Measurements from ENCODE around the gene COL19A1. TPM values are rescaled to one million over a fixed set of nuclear protein-coding genes. Genes with fewer than 3 reads are reported as not detected.

Gene COL19A1
- total RNA-seq, 3 donors from 2014 or later: 0.15 to 0.66 TPM; not detected in 1

DNA sequence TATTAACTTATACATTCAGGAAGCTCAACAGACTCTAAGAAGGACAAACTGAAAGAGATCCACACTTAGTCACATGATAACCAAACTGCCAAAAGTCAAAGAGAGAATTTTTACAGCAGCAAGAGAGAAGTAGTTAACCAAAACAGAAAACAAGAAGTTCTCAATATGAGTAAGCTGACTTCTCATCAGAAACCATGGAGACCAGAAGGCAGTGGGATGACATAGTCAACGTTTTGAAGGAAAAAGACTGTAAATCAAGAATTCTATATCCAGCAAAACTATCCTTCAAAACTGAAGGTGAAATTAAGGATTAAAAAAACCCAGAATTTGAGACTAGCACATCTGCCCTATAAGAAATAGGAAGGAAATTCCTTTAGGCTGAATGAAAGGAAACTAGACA lies 60.4 kb downstream of the COL19A1 start:
- no peaks in the 10 kb centered on the region for H3K36me3 ChIP-seq
- no peak overlapping the region for H3K27ac ChIP-seq
- TF ChIP-seq POLR2AphosphoS5 (IDR thresholded peaks at IDR 0.05): no peak
- no peaks in the 10 kb centered on the region for H3K27me3 ChIP-seq
- DNase-seq (ENCODE audit: low spot score in 2 of 2): no peak
- peaks cover 0 to 8% of the 10 kb centered on the region in 2 donors for H3K9me3 ChIP-seq
- intact Hi-C loops (cut with DNase I; ENCODE audit: low total_unique reads): no loop called here
- H3K4me3 ChIP-seq: no peak overlapping the region
- H3K4me1 ChIP-seq: no peaks in the 10 kb centered on the region

GRCh38 chr6:69933239-69933638 lies 66.9 kb downstream of the COL19A1 start:
- no peak for DNase-seq (ENCODE audit: low spot score in 2 of 2)
- Histone ChIP-seq H3K27ac (no peak overlapping the region), H3K4me1 (no peaks in the 10 kb centered on the region), H3K27me3 (no peaks in the 10 kb centered on the region), H3K36me3 (no peaks in the 10 kb centered on the region), H3K4me3 (no peak overlapping the region), H3K9me3 (no peaks in the 10 kb centered on the region)
- intact Hi-C loops (cut with DNase I; ENCODE audit: low total_unique reads): no loop called here
- TF ChIP-seq, protein P1, sequence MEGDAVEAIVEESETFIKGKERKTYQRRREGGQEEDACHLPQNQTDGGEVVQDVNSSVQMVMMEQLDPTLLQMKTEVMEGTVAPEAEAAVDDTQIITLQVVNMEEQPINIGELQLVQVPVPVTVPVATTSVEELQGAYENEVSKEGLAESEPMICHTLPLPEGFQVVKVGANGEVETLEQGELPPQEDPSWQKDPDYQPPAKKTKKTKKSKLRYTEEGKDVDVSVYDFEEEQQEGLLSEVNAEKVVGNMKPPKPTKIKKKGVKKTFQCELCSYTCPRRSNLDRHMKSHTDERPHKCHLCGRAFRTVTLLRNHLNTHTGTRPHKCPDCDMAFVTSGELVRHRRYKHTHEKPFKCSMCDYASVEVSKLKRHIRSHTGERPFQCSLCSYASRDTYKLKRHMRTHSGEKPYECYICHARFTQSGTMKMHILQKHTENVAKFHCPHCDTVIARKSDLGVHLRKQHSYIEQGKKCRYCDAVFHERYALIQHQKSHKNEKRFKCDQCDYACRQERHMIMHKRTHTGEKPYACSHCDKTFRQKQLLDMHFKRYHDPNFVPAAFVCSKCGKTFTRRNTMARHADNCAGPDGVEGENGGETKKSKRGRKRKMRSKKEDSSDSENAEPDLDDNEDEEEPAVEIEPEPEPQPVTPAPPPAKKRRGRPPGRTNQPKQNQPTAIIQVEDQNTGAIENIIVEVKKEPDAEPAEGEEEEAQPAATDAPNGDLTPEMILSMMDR (IDR thresholded peaks at IDR 0.05): no peak
- TF ChIP-seq POLR2AphosphoS5 (IDR thresholded peaks at IDR 0.05): no peak
- no peak for TF ChIP-seq POLR2A (IDR thresholded peaks at IDR 0.05)

DNA sequence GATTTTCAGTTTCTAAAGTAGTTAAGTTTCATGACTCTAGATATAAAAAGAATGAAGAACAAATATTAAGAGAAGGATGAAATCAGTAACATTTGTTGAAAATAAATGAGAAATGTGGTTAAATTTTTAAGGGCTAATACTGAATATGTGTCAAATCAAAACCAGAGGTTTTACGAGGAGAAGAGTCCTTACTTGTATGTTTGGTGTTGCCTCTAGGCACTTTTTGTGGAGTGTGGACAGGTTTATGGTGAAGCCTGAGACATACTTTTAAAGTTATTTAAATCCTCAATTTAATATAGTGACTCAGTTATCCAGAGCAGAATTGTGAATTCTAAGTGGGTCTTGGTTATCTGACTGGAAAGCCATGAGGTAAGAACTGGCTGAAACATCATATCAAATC lies 68.7 kb downstream of the COL19A1 start:
- no peaks in the 10 kb centered on the region for H3K27me3 ChIP-seq
- H3K4me1 ChIP-seq: no peaks in the 10 kb centered on the region
- no peak overlapping the region for H3K27ac ChIP-seq
- DNase-seq (ENCODE audit: low spot score in 2 of 2): no peak
- intact Hi-C loops (cut with DNase I; ENCODE audit: low total_unique reads): no loop called here
- no peaks in the 10 kb centered on the region for H3K9me3 ChIP-seq
- no peak overlapping the region for H3K4me3 ChIP-seq
- TF ChIP-seq, protein P1 (IDR thresholded peaks at IDR 0.05): no peak
- TF ChIP-seq POLR2A (IDR thresholded peaks at IDR 0.05): no peak
- no peak for TF ChIP-seq POLR2AphosphoS5 (IDR thresholded peaks at IDR 0.05)
- no peaks in the 10 kb centered on the region for H3K36me3 ChIP-seq

DNA sequence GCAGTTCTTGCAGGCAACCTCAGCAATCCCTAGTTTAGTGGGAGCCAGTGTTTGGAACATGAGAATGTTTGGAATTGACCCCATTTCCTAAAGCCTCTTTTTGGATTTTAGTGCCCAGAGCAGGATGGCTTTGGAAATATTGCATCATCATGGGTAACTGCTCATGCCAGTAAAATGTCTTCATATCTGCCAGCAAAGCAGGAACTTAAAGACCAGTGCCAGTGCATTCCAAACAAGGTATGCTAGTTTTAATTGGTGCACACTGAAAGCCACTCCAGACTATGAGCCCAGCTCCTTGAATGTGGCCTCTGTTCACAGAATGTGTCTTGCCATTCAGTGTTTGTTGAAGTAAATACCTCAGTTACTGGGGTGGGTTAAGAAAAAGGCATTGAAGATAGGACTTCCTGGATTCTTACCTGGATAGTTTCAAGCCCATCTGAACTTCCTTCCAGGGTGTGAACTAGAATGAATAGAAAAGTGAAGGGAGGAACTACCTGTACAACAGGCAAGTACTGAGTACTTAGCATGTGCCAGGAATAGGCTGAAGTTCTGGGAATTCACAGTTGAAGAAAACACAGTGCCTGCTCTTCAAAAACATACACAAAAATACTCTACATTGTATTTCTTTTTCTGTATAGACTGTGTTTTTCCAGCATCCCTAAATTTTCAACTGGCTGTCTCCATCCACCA lies 70.5 kb downstream of the COL19A1 start:
- no peaks in the 10 kb centered on the region for H3K36me3 ChIP-seq
- TF ChIP-seq POLR2AphosphoS5 (IDR thresholded peaks at IDR 0.05) (peak in 1 of 3 donors; percentile 32), POLR2A (IDR thresholded peaks at IDR 0.05) (no peak)
- DNase-seq (ENCODE audit: low spot score in 2 of 2): peak in 1 of 2 donors; percentile 54
- no peak overlapping the region for H3K4me3 ChIP-seq
- H3K9me3 ChIP-seq: no peaks in the 10 kb centered on the region
- no peaks in the 10 kb centered on the region for H3K27me3 ChIP-seq
- peak overlapping the region; percentile 74 to 81 for H3K27ac ChIP-seq
- intact Hi-C loops (cut with DNase I; ENCODE audit: low total_unique reads): no loop called here
- no peaks in the 10 kb centered on the region for H3K4me1 ChIP-seq

GRCh38 chr6:69937402-69938136 lies 71.2 kb downstream of the COL19A1 start:
- DNase-seq (ENCODE audit: low spot score in 2 of 2): no peak
- Histone ChIP-seq H3K4me3 (no peak overlapping the region), H3K27ac (peak overlapping the region; percentile 74 to 81), H3K27me3 (no peaks in the 10 kb centered on the region), H3K4me1 (no peaks in the 10 kb centered on the region), H3K36me3 (no peaks in the 10 kb centered on the region), H3K9me3 (no peaks in the 10 kb centered on the region)
- intact Hi-C loops (cut with DNase I; ENCODE audit: low total_unique reads): no loop called here
- no peak for TF ChIP-seq POLR2A (IDR thresholded peaks at IDR 0.05)
- TF ChIP-seq POLR2AphosphoS5 (IDR thresholded peaks at IDR 0.05): no peak
- TF ChIP-seq, protein P1 (IDR thresholded peaks at IDR 0.05): no peak

- H3K9me3 ChIP-seq: no peaks in the 10 kb centered on the region
- no peaks in the 10 kb centered on the region for H3K36me3 ChIP-seq
- intact Hi-C loops (cut with DNase I; ENCODE audit: low total_unique reads): no loop called here
- TF ChIP-seq, protein P1 (IDR thresholded peaks at IDR 0.05): no peak
- no peak for TF ChIP-seq POLR2AphosphoS5 (IDR thresholded peaks at IDR 0.05)
- TF ChIP-seq POLR2A (IDR thresholded peaks at IDR 0.05): no peak
- H3K27ac ChIP-seq: no peak overlapping the region
- H3K27me3 ChIP-seq: no peaks in the 10 kb centered on the region
- no peaks in the 10 kb centered on the region for H3K4me1 ChIP-seq
- H3K4me3 ChIP-seq: no peak overlapping the region
- no peak for DNase-seq (ENCODE audit: low spot score in 2 of 2)
Observed at GRCh38 chr6:69942485-69942884, 76.1 kb downstream of the COL19A1 start.

Measured in breast epithelium (tissue), 4 donors.